HG03565 (cell line): ENCODE measurements around the gene MTR.

Source experiments
- ATAC-seq: cut with Tn5 transposase; IDR thresholded peaks from one replicate; pipeline ENCODE4 v1.9.1; 2021; ENCODE audit warnings: mild to moderate bottlenecking, moderate library complexity; ENCODE audit not compliant: unreplicated experiment

Gene MTR

GRCh38 chr1:236774926-236775325 lies 20.2 kb upstream of the MTR start:
- ATAC-seq, result no peak

DNA sequence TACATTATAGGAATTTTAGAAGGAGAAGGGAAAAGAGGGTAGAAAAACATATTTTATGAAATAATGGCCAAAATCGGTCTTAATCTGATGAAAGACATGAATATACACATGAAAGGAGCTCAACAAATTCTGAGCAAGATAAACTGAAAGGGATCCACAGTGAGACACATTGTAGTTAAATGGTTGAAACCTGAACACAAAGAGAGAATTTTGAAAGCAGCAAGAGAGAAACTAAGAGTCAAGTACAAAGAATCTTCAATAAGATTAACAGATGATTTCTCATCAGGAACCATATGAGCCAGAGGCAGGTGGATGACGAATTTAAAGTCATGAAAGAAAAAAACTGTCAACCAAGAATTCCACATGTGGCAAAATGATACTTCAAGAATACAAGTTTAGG lies 15.8 kb upstream of the MTR start:
- ATAC-seq, result no peak

GRCh38 chr1:236785477-236785876 lies 9.6 kb upstream of the MTR start:
- ATAC-seq, result no peak

DNA sequence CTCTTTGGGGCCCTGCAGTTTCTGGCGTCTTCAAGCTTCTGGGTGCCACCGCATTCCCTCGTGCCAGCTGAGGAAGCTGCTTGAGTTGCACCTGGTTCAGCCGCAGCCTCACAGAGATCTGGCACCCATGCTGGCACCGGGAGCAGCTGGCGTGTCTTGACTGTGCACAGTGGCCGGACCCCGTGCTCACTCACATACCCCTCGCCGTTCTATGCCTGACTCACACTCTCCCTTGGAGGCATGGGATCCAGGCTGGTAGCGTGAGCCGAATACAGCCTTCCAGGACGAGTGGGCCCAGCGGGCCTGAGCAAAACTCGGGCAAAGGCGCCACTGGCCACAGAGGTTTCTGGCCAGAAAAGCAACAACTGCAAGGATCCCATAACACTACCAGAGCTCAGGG lies 8.6 kb upstream of the MTR start:
- ATAC-seq, result no peak

DNA sequence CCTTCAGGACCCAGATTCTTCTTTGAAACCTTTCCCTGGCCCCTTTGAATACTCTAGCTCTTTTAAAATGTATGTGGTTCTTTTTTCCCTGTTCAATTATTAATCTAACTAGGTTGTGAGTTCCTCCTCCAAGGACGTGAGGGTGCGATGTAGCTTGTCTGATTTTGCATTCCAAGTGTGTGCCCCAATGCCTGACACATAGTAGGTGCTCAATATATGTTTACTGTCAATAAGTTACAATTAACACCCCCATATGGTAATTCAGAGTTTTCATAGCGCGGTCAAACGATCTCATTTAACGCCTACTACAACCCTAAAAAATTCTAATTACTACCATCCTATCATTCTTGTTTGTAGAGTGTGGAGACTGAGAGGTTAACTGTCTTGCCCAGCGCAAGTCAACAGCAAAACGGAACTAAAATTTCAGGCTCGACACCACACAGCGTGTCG lies 482 bp upstream of the MTR start:
- no peak for ATAC-seq

GRCh38 chr1:236795757-236796667 lies 920 bp downstream of the MTR start:
- ATAC-seq, result peak; percentile 21

DNA sequence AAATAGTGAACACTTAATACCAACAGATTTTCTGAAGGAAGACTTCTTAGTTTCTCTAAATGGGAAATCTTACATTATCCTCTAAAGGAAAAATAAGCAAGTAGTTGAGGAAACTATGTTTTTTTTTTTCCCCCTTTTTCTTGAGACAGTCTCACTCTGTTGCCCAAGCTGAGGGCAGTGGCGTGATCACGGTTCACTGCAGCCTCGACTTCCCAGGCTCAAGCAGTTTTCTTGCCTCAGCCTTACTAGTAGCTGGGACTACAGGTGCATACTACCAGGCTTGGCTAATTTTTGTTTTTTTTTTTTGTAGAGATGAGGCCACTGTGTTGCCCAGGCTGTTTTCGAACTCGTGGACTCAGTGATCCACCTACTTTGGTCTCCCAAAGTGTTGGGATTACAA lies 3.9 kb downstream of the MTR start:
- no peak for ATAC-seq

- ATAC-seq, result no peak
Observed at GRCh38 chr1:236800002-236800620, 5.0 kb downstream of the MTR start.

DNA sequence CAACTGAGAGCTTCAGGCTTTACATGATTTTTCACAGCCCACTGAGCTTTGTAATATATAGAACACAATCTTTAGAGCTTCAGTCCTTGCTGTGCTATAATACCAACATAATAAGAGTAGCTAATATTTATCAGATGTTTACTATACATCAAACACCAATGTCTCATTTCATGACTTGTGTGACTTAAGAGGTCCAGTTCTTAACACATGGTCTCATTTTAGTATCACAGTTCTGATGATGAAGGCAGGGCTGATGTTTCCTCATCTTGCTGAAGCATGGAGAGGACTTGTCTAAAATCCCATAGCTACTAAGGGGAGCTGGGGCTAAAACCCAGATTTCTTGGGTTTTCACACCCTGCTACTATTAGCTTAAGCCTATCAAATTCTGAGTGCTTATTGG lies 5.5 kb downstream of the MTR start:
- no peak for ATAC-seq

DNA sequence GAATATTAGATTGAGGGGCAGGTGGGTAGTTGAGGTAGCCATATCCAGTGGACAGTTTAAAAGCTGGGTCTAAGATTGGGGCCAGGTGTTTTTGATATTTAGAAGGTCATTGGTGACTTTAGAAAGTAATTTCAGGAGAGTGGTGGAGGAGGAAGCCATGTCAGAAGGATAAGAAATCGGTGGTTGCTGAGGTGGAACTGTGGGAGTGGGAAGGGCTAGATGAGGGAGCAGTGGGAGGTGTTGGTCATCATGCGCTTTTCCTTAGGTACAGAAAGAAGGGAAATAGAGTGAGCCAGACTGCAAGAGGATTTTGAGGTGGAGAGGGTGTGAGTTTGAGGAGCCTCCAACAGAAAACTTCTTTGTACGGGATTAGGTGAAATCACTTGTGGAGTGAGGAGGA lies 7.2 kb downstream of the MTR start:
- ATAC-seq, result no peak

- ATAC-seq, result no peak
Observed at GRCh38 chr1:236806634-236807033, 11.5 kb downstream of the MTR start.

- no peak for ATAC-seq
Observed at GRCh38 chr1:236808005-236808404, 12.9 kb downstream of the MTR start.

DNA sequence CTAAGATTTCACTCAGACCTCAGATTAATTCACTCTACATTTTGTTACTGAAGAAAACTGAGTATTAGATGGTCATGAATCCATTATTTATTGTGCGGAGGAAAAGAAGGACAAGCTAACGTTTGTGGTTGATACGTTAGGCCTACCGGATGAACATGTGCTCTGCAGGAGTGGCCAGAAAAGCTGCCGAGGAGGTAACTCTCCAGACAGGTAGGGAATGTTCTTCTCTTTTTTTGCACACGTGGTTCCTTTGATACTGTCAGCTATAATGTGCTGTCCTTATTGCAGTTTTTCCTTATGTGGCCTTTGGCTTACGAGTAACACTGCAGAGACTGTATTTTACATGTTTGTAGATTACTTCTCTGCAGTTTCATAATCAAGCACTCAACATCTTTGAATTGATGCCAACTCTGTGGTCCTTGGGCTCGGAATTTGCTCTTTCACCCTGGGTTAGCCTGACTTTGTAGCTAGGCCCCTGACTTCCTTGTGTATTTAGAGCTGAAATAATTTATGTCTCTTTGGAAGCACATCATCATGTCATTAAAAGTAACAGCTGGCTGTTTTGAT lies 13.6 kb downstream of the MTR start:
- no peak for ATAC-seq

- ATAC-seq, result no peak
Observed at GRCh38 chr1:236809148-236809547, 14.1 kb downstream of the MTR start.

- no peak for ATAC-seq
Observed at GRCh38 chr1:236810018-236810417, 14.9 kb downstream of the MTR start.

- no peak for ATAC-seq
Observed at GRCh38 chr1:236812334-236813030, 17.4 kb downstream of the MTR start.

DNA sequence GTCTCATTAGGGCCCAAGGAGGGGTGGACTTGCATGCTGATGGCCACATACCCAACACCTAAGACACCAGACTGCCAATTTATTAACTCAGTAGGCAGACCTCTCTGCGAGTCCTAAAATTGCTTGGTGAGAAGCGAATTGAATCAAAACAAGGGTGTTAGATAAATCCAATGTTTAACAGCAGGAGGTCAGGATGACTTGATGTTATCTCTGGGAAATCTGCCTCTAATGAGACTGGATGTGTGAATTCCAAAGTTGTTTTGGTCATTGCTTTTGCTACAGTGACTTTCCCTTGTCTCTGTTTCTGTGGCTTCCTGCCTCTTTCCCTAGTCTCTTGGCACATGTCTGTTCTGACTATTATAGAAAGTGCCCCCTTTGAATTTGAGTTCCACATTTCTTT lies 20.8 kb downstream of the MTR start:
- ATAC-seq, result no peak

DNA sequence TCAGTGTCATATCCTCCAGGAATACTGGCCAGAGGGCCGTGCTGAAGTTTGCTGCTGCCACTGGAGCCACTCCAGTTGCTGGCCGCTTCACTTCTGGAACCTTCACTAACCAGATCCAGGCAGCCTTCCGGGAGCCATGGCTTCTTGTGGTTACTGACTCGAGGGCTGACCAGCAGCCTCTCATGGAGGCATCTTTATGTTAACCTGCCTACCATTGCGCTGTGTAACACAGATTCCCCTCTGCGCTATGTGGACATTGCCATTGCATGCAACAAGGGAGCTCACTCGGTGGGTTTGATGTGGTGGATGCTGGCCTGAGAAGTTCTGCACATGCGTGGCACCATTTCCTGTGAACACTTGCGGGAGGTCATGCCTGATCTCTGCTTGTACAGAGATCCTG lies 24.8 kb downstream of the MTR start:
- no peak for ATAC-seq

- ATAC-seq, result no peak
Observed at GRCh38 chr1:236821091-236821627, 26.1 kb downstream of the MTR start.

GRCh38 chr1:236823559-236823958 lies 28.5 kb downstream of the MTR start:
- no peak for ATAC-seq

DNA sequence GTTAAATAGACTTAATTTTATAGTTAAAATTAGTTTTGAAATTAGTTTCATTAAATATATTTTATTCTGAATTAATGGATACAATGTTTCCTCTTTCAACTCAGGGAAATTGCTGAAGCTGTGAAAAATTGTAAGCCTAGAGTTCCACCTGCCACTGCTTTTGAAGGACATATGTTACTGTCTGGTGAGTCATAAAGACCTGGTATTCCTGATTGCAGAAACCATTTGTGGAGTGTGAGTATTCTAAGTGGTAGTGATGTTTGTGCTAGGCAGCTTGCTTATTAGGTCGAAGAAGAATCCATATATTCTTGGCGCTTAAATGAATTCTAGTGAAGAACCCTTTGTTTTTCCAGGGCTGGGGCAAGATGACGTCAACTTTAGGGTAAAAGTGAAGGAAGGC lies 34.0 kb downstream of the MTR start:
- no peak for ATAC-seq
